HG03469 (cell line): ENCODE data around the gene BAHD1.

Source experiments
- ATAC-seq: cut with Tn5 transposase; IDR thresholded peaks from one replicate; pipeline ENCODE4 v1.9.1; 2021; ENCODE audit warnings: mild to moderate bottlenecking, moderate library complexity, moderate number of reproducible peaks; ENCODE audit not compliant: unreplicated experiment

Gene BAHD1

DNA sequence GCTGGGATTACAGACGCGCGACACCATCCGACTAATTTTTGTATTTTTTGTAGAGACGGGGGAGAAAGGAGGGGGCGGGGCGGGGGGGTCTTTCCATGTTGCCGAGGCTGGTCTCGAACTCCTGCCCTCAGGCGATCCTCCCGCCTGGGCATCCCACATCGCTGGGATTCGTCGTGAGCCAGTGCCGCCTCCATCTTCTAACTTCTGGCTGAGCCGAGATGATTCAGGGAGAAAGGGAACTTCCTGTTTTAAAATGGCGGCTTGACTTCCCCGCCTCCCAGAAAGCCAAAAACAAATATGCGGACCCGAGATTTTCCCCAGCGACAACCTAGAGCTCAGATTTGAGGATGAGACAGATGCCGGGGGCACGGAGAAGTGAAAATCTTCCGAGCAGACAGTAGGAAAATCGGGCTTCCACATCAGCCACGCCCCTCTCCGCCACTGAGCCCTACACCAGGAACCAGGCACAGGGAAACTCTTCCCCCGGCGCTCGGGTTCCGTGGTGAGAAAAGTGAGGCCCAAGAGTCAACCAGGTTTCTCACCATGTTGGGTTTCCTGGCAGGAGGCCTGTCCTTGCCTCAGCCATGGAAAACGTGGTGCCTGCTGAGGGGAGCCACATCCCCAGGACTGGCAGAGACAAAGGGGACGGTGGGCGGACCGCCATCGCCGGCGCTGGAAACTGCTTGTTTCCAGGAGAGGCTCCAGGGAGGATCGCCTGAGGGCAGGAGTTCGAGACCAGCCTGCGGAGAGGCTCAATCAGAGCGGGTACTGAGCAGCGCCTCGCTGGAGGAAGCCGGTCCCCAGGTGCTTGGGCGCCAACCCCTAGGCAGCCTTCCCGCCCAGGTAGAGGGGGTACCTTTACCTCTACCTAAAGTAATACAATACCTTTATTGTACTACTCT is 48.8 kb downstream of the BAHD1 start:
- ATAC-seq, result no peak

DNA sequence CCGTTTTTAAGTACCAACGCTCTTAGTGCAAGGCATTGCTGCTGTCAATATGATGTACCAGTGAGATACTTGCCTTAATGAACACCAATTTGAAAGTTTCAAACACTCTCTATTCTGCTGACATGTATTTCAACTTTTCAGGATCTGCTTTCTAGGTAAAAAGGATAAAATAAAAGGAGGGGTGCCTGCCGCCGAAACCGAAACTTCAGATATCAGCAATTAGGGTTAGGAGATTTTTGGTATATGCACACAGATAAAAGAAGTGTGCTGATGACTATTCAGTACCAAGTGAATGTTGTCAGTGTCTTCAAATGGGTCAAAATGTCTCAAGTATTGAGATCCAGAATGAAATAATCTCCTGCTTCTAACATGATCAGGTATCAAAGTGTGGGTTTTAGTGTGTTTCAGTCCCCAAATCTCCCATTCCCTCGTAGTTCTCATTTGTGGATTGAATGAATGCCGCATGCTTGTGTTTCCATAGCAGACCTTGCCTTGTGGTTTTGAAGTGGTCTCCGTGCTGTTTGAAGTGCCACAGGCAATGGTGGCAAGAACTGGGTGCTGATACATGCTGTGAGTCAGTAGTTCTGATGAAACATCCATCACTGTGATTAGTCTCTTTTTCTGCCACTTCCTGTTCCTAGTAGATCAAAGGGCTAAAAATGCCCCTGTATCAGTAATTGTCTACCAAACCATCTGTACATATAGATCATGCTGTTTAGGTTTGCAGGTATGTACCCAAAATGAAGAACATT is 52.5 kb downstream of the BAHD1 start:
- no peak for ATAC-seq

DNA sequence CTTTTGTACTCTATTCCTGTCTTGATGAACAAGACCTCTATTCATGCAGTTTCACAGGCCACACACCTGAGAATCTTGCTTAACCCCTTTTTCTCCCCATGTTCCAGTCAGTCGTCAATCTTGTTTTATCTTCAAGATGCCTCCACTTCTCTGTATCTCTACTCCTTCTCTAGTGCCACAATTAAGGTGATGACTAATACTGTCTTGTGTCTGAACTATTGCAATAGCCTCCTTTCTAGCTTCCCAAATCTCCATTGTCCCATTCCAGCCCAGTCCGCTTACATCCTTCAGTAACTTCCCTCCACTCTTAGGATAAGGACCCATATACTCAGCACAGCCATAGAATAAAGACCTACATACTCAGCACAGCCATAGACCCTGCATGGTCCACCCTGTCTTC is 54.8 kb downstream of the BAHD1 start:
- no peak for ATAC-seq

DNA sequence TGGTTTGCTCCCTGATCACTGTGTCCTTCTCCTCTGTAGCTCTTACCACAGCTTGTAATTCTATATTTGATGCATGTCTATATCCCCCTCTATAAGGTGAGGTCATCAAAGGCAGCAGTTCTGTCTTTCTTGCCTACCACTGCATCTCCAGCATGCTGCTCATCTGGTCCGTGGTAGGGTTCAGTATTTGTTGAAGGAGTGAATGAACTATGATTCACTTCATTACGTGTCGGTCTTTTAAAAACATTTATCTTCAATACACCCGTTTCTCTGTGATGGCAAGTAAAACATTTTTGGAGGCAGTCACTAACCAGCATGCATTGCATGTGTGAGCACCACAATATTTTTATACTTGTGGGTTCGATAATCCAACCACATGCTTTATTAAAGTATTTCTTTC is 57.7 kb downstream of the BAHD1 start:
- no peak for ATAC-seq

DNA sequence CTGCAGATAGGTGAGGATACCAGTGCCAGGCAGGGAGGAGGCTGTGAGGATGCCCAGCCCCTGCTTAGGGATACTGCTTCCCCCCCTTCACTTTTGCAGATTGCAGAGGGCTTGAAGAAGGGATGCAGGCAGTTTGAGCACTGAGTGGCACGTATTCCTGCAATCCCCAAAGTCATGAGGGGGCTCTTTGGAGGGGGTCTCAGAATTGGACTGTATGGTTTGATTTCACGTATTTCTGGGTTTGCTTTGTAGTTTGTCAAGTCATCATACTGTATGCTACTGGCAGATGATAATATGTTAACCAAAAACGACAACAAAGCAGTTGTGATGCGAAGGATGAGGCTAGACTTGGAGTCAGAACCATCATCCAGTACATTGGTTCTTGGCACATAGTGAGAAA is 58.1 kb downstream of the BAHD1 start:
- no peak for ATAC-seq

DNA sequence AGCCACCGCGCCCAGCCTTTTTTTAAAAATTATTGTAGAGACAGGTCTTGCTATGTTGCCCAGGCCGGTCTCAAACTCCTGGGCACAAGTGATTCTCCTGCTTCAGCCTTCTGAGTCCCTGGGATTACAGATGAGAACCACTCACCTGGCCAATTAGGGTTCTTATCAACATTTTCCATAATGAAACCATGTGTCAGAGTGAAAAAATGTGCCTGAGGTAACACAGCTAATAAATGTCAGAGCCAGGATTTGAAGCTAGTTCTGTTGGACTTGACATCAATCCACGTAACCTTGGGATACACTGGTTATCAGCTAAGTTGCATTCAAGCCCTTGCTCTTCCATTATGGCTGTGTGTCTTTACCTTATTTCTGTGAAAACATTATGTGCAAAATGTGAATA is 59.2 kb downstream of the BAHD1 start:
- no peak for ATAC-seq

DNA sequence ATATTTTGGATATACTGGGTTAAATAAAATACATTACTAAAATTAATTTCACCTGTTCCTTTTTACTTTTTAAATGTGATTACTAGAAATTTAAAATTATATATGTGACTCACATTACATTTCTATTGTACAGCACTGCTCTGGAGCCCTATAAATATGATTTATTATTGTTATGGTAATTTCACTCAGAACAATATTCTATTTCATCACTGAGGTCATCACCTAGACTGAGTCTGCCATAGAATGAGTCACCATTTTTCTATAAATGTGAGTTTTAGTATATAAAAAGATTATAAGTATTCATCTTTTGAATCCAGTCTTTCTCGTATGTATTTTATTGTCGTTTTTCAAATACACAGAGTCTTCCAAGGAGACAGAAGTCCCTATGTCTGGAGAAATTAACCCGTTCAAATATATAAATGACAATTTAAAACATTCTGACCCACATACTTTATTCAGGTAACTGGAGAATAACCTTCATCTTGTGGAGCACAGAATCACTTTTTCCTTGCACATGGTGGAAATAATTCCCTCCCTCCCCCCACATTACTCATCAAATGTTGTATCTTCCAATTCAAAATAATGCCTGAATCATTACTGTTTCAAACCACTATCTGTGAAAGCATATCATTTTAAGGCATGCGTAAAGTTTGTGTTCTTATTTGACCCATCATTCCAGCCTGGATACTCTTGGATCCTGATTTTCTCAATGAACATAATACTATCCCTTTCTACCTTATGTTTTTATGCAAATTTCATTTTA is 60.0 kb downstream of the BAHD1 start:
- ATAC-seq, result no peak

DNA sequence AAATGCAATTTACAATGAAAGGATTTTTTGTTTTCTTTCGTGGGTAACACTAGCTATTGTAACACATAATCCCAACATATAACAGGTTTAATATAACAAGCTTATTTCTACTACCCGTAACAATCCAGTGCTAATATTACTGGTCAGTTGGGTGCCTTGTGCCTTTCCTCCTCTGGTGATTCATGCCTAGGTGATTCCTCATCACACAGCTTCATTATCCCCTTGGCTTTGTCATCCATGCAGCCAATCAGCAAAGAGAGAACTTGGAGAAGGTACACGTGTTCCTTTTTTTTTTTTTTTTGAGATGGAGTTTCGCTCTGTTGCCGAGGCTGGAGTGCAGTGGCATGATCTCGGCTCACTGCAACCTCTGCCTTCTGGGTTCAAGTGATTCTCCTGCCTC is 60.7 kb downstream of the BAHD1 start:
- ATAC-seq, result no peak

DNA sequence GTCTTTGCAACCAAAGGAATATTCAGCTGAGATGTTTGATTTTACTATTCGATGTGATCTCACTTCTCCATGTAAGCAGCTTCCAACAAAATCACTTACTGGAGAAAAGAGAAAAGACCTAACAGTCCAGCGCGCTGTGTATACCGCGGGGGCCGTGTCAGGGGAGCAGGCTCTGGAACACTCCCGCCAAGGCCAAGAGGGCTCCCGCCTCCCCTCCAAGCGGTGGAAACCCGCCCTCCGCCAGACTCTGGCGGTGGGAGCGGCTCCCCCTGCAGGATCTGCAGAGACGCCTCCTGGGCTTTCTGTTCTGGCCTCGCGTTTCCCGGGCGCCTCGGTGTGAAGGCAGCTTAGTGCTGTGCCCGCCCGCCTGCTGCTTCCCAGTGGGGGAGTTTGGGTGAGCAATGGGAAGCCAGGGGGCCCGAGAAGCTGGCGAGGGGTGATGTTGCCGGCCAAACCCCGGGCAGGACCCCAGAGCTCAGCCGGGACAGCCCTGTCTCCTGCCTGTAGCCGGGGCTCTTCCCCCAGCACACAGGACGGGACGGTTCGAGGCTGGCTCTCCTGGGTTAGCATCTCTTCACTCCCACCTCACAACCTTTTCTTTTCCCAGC is 66.3 kb downstream of the BAHD1 start:
- ATAC-seq, result no peak

DNA sequence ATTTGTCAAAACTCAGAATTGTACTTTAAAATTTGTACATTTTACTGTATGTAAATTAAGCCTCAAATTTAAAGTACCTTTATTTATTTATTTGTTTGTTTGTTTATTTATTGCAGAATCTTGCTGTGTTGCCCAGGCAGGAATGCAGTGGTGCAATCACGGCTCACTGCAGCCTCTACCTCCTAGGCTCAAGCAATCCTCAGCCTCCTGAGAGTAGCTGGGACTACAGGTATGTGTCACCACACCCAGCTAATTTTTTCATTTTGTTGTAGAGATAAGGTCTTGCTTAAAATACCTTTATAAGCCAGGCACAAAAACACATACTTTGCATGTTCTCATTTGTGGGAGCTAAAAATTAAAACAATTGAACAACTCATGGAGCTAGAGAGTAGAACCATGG is 67.5 kb downstream of the BAHD1 start:
- no peak for ATAC-seq

DNA sequence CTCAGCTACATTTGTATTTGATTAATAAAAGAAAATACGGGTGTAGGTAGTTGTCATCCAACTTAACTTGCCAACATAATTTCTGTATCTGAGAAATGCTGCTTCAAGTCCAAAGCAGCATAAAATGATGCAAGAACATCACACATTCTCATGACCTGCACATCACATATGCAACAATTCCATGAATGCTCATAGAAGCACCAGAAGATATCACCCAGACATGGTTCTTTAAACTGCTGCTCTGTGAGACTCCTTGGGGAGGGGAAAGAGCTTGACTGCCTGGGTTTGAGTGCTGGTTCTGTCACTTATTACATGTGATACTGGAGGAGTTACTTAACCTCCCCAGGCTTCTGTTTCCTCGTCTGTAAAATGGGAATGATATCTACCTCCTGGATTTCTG is 69.4 kb downstream of the BAHD1 start:
- ATAC-seq, result no peak

DNA sequence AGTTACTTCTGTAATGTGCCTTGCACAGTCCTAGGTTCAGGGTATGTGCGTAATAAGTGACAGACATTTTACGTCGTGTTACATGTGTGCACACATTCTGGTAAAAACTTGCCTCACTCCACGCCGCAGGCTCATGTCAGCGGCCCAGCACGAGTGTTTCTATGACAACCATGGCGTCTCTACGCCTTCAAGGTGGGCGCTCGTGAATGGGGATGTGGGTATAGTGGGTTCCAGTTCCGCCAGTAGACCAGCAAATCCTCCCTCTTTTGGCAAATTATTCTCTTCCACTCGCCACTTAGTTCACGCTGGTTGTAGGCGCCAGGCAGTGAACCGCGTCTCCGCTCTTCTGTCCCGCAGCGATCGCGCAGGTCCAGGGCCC is 70.3 kb downstream of the BAHD1 start:
- peak; percentile 33 for ATAC-seq

DNA sequence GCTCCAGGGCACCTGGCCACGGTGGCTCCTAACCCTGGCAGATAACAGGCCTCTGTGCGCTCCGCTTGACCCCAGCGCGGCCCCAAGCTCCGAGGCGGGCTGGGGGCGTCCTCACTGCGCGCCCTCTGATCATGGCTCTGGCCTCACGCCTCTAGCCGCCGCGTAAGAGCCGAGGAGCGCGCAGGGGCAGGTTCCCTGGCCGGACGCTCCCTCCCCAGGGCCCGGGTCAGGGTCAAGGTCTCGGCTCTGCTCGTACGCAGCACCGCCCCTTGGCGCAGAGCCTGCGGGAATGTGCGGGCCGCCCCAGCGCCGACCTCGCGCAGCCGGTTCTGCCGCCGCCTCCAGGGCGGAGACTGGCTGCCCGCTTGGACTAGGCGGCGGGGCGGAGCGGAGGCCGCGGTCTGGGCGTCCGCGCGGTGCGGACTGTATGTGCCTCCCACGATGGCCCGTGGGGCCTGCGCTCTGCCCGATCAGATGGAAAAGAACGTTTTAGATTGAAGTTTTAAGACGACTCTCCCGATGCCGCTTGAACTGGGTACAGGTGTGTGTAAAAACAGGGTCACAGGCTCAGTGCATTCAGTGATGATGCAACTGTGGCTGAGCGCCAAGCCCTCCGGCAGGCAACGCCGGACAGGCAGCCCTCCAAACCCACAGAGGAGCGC is 70.8 kb downstream of the BAHD1 start:
- ATAC-seq, result peak; percentile 20

DNA sequence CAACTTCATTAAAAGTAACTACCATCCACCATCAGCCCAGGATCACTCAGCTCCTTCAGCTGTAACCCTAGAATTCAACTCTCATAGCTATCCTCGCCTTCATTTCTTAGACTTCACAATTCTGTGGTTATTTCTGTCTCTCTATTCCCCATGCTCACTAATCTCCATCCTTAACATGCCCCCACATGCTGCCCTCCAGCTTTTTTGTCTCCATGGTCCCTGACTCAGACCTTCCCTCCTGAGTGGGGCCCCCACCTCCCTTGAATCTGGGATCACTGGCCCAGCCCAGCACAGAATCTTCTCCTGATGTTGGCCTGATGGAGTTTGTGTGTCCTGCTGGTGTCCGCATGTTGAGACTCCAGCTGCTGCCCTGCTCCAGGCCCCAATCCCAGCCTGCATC is 71.7 kb downstream of the BAHD1 start:
- no peak for ATAC-seq

DNA sequence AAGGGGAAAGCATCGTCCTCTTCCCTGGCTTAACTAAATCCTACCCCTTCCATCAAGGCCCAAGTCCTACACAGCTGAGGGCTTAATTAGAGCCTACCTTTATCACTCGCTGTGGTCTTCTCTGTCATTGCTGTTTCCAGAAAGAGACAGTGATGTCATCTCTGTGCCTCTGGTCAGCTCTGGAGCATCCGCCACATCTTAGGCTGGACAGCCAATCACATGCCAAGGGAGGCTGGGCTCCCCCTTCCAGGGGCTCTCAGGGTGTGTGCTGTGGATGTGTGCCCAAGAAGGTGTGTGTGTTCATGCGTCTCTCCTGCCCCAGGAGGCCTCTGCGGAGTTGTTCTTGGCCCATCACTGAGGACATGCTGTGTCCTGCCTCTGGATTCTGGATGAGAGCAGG is 72.9 kb downstream of the BAHD1 start:
- ATAC-seq, result no peak

DNA sequence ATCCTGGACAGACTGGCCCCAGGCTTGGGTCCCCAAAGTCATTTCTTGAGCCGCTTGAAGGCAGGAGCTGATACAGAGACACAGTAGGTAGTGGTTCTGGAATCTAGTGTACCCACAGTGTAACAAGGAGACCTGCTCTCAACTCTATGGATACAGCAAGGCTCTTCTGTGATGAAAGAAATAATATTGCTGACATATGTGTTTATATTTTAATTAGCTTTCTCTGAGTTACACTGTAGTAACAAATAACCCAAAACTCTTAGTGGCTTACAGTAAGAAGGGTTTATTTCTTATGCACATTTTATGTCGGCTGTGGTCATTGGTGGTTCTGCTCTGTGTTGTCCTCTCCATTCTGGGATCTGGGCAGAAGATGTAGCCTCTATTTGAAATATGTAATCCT is 75.6 kb downstream of the BAHD1 start:
- ATAC-seq, result no peak
